Hematopoietic multipotent progenitor cell treated with erythropoietin and hydrocortisone succinate and interleukin-3 and kit ligand, for 17 days (in vitro differentiated cells): Measurements from ENCODE around the gene TMPO.
A peak's percentile ranks its signal among the peaks of the same experiment; 100 is the strongest.
"Not testable (repeated sequence)": the region's sequence is repeated elsewhere in the genome, so short reads cannot be mapped to it uniquely, and the experiment has no call there.

Experiments used
- DNase-seq: peaks from one replicate; pipeline ENCODE4 v3.0.0-alpha.2; 2015; ENCODE audit warnings: low spot score

The TMPO gene

DNA sequence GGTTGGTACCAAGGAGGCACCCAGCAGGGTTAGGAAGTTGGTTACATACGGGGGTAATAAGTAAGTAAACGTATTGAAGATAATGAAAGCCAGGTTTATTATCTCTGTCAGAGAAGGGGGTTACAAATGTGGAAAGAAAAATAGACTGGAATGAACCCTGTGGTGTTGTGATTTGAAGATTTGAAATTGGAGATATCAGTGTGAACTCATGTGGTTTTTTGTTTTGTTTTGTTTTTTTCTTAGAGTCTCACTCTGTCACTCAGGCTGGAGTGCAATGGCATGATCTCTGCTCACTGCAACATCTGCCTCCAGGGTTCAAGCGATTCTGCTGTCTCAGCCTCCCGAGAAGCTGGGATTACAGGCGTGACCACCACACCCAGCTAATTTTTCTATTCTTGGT is 64.0 kb downstream of the TMPO start:
- DNase-seq, result no peak

DNA sequence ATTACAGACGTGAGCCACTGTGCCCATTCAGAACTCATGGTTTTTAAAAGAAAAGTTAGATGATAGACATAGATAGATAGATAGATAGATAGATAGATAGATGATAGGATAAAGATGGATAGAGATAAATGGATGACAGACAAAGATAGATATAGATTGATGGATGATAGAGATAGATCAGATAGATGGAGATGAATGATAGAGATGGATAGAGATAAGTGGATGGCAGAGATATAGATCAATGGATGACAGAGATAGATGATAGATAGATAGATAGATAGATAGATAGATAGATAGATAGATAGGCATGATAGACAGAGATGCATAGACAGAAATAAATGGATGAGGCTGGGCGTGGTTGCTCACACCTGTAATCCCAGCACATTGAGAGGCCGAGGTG is 64.4 kb downstream of the TMPO start:
- no peak for DNase-seq

DNA sequence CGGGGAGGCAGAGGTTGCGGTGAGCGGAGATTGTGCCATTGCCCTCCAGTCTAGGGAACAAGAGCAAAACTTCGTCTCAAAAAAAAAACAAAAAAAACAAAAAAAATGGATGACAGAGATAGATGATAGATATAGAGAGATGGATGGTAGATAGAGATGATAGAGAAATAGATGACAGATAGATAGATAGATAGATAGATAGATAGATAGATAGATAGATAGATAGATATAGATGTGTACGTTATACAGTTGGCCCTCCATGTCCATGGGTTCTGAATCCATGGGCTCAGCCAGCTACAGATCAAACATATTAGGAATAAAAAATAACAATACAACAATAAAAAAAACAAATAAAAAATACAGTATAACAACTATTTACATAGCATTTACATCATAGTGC is 65.3 kb downstream of the TMPO start:
- no peak for DNase-seq

DNA sequence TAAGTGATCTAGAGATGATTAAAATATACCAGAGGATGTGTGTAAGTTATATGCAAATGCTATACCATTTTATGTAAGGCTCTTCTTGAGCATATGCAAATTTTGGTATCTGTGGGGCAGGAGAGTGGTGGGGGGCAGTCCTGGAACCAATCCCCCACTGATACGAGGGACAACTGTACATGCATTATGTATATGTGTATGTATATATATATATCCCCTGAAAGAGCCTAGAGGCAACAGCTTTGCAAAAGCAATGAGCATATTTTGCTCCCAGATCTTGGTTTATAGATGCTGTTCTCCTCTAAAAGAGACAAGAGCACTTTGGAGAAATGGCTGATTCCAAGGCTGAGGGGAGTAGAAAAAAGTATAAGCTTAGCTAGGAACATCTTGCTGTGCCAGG is 65.7 kb downstream of the TMPO start:
- DNase-seq, result no peak

DNA sequence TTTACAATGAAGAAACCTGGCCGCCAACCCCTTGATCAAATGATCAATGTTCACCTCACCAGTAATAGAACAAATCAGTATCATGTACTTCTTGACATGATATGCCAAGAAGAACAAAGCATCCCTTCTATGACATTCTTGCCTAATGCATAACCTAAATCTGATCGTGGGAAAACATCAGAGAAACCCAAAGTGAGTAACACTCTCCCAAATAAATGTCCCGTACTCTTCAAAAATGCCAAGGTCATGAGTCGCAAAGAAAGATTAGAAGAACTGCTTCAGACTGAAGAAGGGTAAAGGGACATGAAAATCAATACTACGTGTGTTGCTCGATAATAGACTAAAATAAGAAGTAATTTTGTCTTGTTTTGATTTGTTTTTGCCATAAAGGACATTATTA is 66.7 kb downstream of the TMPO start:
- DNase-seq, result no peak

DNA sequence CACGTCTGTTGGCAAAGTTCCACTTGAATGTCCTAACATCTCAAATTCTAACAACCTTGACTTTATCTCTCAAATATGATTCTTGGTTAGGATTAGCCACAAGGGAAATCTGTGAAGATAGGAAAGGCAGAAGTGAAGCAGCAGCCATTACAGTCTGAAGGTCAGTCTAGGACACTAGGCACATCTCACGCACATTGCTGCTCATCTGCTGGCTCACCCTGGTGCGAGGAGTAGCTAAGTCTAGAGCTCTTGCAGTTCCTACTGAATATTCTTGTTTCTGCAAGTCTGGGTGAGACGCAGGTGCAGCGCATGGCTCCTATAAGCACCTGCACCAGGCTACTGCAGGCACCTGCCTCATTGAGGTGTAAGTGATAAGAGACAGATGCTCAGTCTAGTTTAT is 71.7 kb downstream of the TMPO start:
- no peak for DNase-seq

DNA sequence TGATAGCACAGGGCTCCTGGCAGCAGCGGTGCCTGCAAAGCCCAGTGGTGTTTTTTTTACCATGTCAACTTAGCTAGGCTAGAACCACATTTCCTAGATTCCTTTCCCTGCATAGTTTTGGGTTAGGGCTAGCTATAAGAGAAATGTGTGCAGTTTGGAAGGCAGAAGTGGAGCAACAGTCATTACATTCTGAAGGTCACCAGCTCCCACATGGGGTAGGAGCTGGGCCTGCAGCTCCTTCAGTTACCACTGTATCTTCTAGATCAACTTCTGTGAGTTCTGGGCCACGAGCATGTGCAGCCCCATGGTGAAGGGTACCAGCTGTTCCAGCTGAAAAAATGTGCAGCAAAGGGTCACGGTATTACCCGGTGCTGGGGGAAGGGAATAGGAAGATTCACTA is 75.8 kb downstream of the TMPO start:
- no peak for DNase-seq

DNA sequence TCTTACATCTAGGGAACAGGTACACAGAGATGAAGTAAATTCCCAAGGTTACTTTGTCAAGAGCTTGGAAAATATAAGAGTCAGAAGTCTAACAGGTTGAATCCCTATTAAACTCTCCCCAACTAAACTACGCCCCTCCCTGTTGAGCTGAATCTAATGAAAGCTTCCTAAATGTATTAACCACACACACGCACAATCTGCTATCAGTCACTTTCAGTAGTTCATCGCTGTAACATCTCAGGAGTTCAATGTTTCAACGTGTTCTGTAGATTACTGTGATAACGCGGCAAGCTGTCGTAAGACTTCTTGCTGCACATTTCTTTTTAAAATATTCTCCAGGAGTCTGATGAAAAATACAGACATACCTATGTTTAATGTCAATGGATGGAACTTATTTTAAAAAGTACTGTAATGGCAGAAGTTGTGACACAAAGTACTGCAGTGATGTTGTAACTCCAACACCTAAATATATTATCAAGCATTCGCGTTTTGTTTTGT is 77.5 kb downstream of the TMPO start:
- no peak for DNase-seq

DNA sequence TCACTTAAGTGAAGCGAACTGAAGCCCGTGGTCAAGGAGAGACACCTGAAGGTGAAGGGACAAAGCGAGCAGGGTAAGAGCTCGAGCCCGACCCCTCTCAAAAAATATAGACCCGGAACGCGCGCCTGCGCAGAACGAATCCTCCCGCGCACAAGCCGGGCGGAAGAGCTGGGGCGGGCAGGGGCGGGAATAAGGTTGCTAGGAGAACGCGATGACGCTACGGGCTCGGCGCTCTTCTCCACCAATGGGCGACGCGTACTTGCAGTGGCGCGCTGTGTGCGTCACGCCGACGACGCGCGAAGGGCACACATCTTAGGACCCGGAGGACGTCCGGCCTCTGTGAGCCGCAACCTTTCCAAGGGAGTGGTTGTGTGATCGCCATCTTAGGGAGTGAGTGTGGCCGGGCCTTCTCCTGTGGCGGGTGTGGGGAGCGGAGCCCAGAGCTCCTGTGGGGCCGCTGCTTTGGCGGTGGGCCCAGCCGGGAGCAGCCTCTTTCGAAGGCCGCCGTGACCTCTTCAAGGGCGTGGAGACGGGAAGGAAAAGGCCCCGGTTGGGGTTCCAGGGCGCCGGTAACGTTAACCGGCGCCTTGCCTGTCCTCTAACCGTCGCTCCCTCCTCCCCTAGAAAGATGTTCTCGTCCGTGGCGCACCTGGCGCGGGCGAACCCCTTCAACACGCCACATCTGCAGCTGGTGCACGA is 78.1 kb downstream of the TMPO start, which contains the start of gene SLC25A3:
SLC25A3 (plus strand) TSS at position 336 of the 699 bp plus-strand sequence; CDS start at position 629, 293 bp downstream.
- peak; percentile 98 for DNase-seq

DNA sequence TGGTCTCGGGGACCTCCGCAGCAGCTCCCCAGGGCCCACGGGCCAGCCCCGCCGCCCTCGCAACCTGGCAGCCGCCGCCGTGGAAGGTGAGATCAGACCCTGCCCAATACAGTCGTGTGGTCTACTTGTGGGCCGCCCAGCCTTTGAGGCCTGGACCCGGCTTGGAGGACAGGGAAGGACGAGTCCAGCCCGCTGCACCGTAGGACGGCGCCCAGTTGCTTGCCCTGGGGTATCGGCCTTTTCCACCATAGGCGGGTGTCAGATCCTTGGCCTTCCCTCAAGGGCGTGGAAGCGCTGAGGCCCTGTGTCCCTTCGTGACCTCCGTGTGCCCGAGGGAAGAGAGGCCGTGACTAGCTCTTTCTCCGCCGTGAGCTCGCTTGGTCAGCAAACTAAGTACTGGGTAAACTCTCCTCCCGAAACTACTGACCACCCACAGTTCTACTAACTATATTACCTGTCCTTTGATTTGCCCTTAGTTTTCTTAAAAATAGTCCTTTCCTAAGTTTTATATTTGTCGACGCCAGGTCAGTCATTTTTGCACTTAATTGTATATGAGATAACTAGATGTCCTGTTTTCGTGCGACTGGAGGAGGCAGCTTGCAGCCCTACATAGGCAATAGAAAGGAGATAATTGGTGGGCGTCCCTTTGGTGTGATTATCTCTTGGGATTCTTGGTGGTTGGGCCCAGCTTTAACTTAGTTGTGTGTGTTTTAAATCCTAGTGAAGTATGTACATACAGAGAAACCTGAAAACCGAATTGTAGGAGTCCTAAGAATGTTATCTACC is 78.9 kb downstream of the TMPO start:
- peak; percentile 69 for DNase-seq

DNA sequence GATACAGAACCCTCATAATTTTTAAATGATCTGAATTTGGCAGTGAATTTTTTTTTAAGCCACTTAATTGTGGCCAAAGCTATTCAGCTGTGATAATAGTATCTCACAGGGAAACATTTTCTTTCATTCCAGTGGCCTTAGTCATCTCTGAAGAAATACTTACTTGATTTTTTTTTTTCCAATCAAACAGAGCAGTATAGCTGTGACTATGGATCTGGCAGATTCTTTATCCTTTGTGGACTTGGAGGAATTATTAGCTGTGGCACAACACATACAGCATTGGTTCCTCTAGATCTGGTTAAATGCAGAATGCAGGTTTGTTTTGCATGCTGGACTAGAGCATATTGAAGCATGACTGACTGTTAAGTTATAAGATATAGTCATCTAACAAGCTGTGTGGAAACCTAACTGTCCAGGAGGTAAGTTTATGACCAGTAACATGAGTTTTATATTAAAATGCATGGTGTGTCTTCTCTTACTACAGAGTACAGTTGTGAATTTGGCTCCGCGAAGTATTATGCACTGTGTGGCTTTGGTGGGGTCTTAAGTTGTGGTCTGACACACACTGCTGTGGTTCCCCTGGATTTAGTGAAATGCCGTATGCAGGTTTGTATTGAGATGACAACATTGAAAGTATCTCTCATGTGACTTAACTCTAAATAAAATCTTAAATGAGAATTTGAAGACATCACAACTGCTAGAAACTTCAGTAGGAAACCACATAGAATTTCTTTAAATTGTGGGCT is 80.0 kb downstream of the TMPO start:
- peak; percentile 38 for DNase-seq

DNA sequence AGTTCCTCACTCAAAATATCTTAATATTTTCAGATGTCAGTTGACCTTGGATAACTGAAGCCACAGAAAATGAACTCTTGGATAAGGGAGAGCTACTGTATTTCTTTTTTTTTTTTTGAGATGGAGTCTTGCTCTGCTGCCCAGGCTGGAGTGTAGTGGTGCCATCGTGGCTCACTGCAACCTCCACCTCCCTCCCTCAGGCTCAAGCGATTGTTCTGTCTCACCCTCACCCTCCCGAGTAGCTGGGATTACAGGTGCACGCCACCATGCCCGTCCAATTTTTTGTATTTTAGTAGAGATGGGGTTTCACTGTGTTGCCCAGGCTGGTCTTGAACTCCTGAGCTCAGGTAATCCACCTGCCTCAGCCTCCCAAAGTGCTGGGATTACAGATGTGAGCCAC is 81.9 kb downstream of the TMPO start:
- DNase-seq, result not testable (repeated sequence)
